ENCODE results near the gene BACE2. TPM values are rescaled to one million over a fixed set of nuclear protein-coding genes. Genes with fewer than 3 reads are reported as not detected.
A peak's percentile ranks its signal among the peaks of the same experiment; 100 is the strongest.

BACE2 gene
- total RNA-seq, 2 donors from 2014 or later = 9.1 to 16.7 TPM

DNA sequence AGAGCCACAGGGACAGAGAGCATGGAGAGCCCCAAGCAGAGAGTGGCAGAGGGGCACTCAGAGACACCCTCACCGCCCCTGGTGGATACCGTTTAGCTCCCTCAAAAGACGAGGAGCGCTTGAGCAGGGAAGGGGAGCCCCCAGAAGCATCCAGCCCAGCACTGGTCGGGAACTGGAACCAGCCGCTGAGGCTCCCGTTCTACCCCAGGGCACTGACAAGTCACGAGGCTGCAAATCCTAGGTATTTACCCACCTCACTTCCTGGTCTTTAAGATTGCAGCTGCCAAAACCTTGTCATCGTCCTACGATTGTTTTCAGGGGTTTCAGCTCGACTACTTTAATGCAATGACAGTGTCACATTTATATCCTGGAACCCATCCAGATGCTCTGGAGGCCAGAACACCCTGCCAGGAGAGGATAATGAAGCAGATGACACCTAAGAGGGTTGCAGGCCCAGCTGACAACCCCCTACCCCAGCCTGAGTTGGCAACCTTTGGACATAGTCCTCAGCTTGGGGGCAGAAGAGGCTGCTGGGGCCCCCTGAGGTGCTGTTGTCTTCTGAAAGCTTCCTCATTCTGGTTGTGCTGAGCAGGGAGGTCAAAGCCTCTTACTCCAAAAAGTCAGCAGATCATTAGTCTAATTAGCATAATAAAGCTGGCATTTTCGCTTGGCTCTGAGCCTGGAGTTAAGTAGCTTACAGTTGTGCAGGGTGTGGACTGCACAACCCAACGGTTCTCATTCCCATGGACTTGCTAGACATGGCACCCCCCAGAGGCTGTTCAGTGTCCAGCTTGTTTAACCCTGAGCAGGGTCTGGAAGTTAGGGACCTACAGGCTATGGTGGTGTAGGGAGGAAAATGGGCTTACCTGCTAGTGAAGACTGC is 20.6 kb upstream of the BACE2 start:
- H3K4me3 ChIP-seq (ENCODE audit: low read length) = no peak overlapping the region
- H3K27ac Mint-ChIP-seq = no peak overlapping the region
- H3K27me3 Mint-ChIP-seq (ENCODE audit: insufficient read depth) = peaks cover 29% of the 10 kb centered on the region
- H3K9me3 ChIP-seq (ENCODE audit: control insufficient read depth, low read length) = no peaks in the 10 kb centered on the region
- no peaks in the 10 kb centered on the region for H3K36me3 Mint-ChIP-seq (ENCODE audit: low read depth)
- no peaks in the 10 kb centered on the region for H3K9me3 Mint-ChIP-seq
- H3K36me3 ChIP-seq (ENCODE audit: control insufficient read depth, insufficient read depth, low read length) = no peaks in the 10 kb centered on the region
- TF ChIP-seq, protein P1, sequence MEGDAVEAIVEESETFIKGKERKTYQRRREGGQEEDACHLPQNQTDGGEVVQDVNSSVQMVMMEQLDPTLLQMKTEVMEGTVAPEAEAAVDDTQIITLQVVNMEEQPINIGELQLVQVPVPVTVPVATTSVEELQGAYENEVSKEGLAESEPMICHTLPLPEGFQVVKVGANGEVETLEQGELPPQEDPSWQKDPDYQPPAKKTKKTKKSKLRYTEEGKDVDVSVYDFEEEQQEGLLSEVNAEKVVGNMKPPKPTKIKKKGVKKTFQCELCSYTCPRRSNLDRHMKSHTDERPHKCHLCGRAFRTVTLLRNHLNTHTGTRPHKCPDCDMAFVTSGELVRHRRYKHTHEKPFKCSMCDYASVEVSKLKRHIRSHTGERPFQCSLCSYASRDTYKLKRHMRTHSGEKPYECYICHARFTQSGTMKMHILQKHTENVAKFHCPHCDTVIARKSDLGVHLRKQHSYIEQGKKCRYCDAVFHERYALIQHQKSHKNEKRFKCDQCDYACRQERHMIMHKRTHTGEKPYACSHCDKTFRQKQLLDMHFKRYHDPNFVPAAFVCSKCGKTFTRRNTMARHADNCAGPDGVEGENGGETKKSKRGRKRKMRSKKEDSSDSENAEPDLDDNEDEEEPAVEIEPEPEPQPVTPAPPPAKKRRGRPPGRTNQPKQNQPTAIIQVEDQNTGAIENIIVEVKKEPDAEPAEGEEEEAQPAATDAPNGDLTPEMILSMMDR (conservative IDR thresholded peaks at IDR 0.05) = no peak
- H3K4me3 Mint-ChIP-seq = no peak overlapping the region
- H3K4me1 ChIP-seq (ENCODE audit: control insufficient read depth, insufficient read depth, low read length) = peaks cover 5% of the 10 kb centered on the region
- peak; percentile 66 for DNase-seq
- H3K27me3 ChIP-seq (ENCODE audit: control insufficient read depth, insufficient read depth, low read length, poor library complexity, severe bottlenecking) = no peaks in the 10 kb centered on the region
- no peak overlapping the region for H3K9ac ChIP-seq (ENCODE audit: extremely low read depth, low read length, poor library complexity, severe bottlenecking)
- WGBS, 2 experiments (ENCODE audit: insufficient coverage in 1 of 2, insufficient read length in 1 of 2) = 79 to 81% methylated on average over 8 to 13 of the region's 13 CpGs
- no peak overlapping the region for H3K27ac ChIP-seq (ENCODE audit: low read depth, low read length)
- peaks cover 8% of the 10 kb centered on the region for H3K4me1 Mint-ChIP-seq

DNA sequence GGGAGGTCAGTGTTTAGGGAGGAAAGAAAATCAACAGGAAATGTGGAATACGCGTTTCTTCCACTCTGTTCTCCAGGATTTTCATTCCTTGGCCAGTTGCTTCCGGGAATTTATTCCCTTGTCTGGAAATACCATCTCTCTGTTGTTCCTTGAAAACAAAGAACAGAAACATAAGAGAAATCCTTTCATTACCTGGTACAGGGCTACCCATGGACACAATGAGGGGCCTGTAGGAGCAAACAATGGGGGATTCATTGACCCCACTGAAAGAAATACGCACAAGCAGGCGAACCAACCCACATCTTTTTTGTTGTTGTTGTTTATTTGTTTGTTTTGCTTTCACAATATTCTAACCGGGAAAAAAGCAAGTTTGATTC is 20.0 kb upstream of the BACE2 start:
- DNase-seq = no peak
- Histone ChIP-seq H3K4me3 (ENCODE audit: low read length) (no peak overlapping the region), H3K27me3 (ENCODE audit: control insufficient read depth, insufficient read depth, low read length, poor library complexity, severe bottlenecking) (no peaks in the 10 kb centered on the region), H3K4me1 (ENCODE audit: control insufficient read depth, insufficient read depth, low read length) (peaks cover 5% of the 10 kb centered on the region), H3K36me3 (ENCODE audit: control insufficient read depth, insufficient read depth, low read length) (no peaks in the 10 kb centered on the region), H3K27ac (ENCODE audit: low read depth, low read length) (no peak overlapping the region), H3K9me3 (ENCODE audit: control insufficient read depth, low read length) (no peaks in the 10 kb centered on the region), H3K9ac (ENCODE audit: extremely low read depth, low read length, poor library complexity, severe bottlenecking) (no peak overlapping the region)
- Mint-ChIP-seq H3K27ac (no peak overlapping the region), H3K4me3 (no peak overlapping the region), H3K9me3 (no peaks in the 10 kb centered on the region), H3K27me3 (ENCODE audit: insufficient read depth) (peaks cover 31% of the 10 kb centered on the region), H3K4me1 (peaks cover 8% of the 10 kb centered on the region), H3K36me3 (ENCODE audit: low read depth) (no peaks in the 10 kb centered on the region)
- TF ChIP-seq, protein P1 (conservative IDR thresholded peaks at IDR 0.05) = no peak
- 83 to 89% methylated on average over 5 to 6 of the region's 6 CpGs for WGBS, 2 experiments (ENCODE audit: insufficient coverage in 1 of 2, insufficient read length in 1 of 2)

DNA sequence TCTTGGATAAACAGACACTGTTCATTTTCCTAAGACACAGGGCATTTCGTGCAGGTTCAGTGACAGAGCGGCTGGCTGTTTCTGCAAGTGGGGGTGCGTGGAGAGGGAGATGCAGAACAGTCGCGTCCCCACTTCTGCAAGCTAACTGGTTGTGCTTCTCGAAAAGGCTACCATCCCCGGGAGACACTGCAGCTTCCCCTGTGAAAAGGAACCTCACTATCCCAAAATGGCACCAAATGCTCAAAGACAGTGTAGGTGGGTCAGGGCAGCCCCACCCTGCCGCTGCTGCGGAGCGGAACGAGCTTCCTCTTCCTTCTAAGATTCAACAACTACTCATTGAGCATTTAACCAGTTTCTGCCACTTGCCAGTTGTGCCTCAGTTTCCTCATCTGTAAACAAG is 19.2 kb upstream of the BACE2 start:
- WGBS, 2 experiments (ENCODE audit: insufficient coverage in 1 of 2, insufficient read length in 1 of 2) = 93 to 96% methylated on average over 4 to 11 of the region's 11 CpGs
- H3K9me3 Mint-ChIP-seq = no peaks in the 10 kb centered on the region
- Histone ChIP-seq H3K27me3 (ENCODE audit: control insufficient read depth, insufficient read depth, low read length, poor library complexity, severe bottlenecking) (no peaks in the 10 kb centered on the region), H3K9ac (ENCODE audit: extremely low read depth, low read length, poor library complexity, severe bottlenecking) (no peak overlapping the region), H3K36me3 (ENCODE audit: control insufficient read depth, insufficient read depth, low read length) (no peaks in the 10 kb centered on the region), H3K4me1 (ENCODE audit: control insufficient read depth, insufficient read depth, low read length) (peaks cover 5% of the 10 kb centered on the region), H3K27ac (ENCODE audit: low read depth, low read length) (no peak overlapping the region), H3K9me3 (ENCODE audit: control insufficient read depth, low read length) (no peaks in the 10 kb centered on the region), H3K4me3 (ENCODE audit: low read length) (no peak overlapping the region)
- peaks cover 29% of the 10 kb centered on the region for H3K27me3 Mint-ChIP-seq (ENCODE audit: insufficient read depth)
- DNase-seq = peak; percentile 19
- H3K27ac Mint-ChIP-seq = no peak overlapping the region
- TF ChIP-seq, protein P1 (conservative IDR thresholded peaks at IDR 0.05) = no peak
- H3K36me3 Mint-ChIP-seq (ENCODE audit: low read depth) = no peaks in the 10 kb centered on the region
- H3K4me3 Mint-ChIP-seq = no peak overlapping the region
- H3K4me1 Mint-ChIP-seq = peaks cover 8% of the 10 kb centered on the region

Measured in endodermal cell (in vitro differentiated cells).